WERI-Rb-1 (cell line): ENCODE results near the gene MAL.

Experiments used
- DNase-seq: peaks from one replicate; pipeline ENCODE4 v3.0.0-alpha.2; 2020
- H3K27ac ChIP-seq: fragments of 250-450 bp; sonication (Bioruptor Pico); 2 replicates; pipeline ENCODE4 v1.5.1; 2020; ENCODE audit warnings: mild to moderate bottlenecking, moderate library complexity
- H3K27me3 ChIP-seq: fragments of 250-450 bp; sonication (Bioruptor Pico); 2 replicates; pipeline ENCODE4 v1.5.1; 2021; ENCODE audit warnings: mild to moderate bottlenecking, low read depth, moderate library complexity; ENCODE audit not compliant: insufficient read depth, severe bottlenecking
- H3K36me3 ChIP-seq: fragments of 250-450 bp; sonication (Bioruptor Pico); 2 replicates; pipeline ENCODE4 v1.5.1; 2020; ENCODE audit warnings: mild to moderate bottlenecking, moderate library complexity
- H3K4me3 ChIP-seq: 2 replicates; pipeline ENCODE4 v1.5.1; 2011; ENCODE audit warnings: low read depth, mild to moderate bottlenecking, control low read depth, low read length
- H3K9me3 ChIP-seq: fragments of 250-450 bp; sonication (Bioruptor Pico); 2 replicates; pipeline ENCODE4 v1.5.1; 2021; ENCODE audit warnings: mild to moderate bottlenecking, moderate library complexity; ENCODE audit not compliant: severe bottlenecking
- CTCF ChIP-seq: IDR thresholded peaks from 2 replicates; pipeline ENCODE4 v1.5.1; 2011; ENCODE audit warnings: low read depth, mild to moderate bottlenecking, control low read depth, inconsistent platforms, low read length

MAL gene

DNA sequence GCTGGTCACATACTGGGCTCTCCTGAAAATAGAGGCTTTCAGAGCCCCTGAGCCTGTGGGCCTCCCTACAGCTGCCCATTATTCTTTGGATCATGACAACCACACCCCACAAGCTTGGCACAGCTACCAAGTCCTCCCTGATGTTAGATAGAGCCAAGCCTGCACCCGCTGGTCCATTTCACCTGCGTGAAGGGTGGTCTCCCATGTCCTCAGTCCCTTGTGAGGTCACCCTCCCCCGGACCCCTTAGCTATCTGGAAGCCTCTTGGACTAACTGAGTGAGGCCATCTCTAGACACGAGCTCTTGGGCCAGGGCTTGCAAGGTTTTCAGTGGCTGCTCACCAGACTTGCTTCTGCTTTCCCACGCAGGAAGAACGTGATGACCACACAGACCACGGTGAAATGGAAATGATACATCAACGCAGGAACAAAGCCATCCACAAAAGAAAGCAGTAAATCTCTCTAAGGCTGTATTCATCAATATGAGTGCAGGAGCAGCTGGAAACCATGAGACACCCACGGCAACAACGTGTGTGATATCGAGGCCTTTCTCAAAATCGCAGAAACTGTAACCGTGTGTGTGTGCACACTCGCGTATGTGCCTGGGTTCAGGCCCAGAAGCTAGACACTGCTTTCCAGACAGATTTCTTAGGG is 10.1 kb upstream of the MAL start:
- Histone ChIP-seq H3K27ac (no peak overlapping the region), H3K9me3 (no peaks in the 10 kb centered on the region), H3K4me3 (no peak overlapping the region), H3K36me3 (no peaks in the 10 kb centered on the region), H3K27me3 (no peaks in the 10 kb centered on the region)
- DNase-seq, result no peak
- TF ChIP-seq CTCF, result no peak

DNA sequence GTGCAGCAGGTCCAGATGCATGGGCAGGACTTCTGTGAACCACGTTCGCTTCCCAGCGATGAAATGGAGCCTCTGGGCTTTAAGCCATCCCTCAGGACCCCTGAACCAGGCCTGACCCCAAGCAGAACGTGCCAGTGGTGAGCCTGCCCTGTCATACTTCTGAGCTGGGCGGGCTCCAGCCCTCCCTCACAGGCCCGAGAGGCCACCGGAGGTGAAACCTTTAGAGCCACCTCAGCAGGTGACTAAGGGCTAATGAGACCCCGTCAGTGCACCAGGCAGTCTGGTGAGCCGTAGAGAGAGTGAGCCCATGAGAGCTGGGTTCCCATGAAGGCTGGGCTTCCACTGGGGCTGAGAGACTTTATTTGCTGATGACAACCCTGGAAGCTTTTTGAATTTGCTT is 8.9 kb upstream of the MAL start:
- no peaks in the 10 kb centered on the region for H3K36me3 ChIP-seq
- no peak for DNase-seq

GRCh38 chr2:95017071-95017501 is 8.4 kb upstream of the MAL start:
- TF ChIP-seq CTCF, result no peak
- DNase-seq, result peak; percentile 39

More for the DNA sequence above, 8.9 kb upstream of the MAL start:
- H3K9me3 ChIP-seq, result no peaks in the 10 kb centered on the region
- H3K27ac ChIP-seq, result no peak overlapping the region
- H3K27me3 ChIP-seq, result no peaks in the 10 kb centered on the region
- TF ChIP-seq CTCF, result no peak
- H3K4me3 ChIP-seq, result no peak overlapping the region

DNA sequence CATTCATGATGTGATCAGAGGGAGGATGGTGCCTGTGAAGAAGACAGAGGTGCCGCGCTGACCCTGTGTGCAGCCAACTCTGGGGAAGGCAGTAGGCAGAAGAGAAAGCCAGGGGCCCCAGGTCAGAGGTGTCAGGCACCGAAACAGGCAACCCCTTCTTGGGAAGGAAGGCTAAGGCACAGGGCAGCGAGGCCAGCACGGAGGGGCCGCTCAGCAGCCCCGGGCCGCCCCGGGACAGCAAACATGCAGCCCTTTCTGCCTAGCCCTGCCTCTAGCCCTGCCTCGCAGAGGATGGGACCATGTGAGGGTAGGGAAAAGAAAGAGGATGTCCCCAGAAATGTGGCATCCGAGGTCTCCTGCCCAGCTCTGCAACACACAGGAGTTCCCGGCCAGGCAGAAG is 7.7 kb upstream of the MAL start:
- Histone ChIP-seq H3K4me3 (no peak overlapping the region), H3K36me3 (no peaks in the 10 kb centered on the region), H3K27me3 (no peaks in the 10 kb centered on the region), H3K9me3 (no peaks in the 10 kb centered on the region), H3K27ac (no peak overlapping the region)
- DNase-seq, result no peak
- no peak for TF ChIP-seq CTCF

More at GRCh38 chr2:95017071-95017501, 8.4 kb upstream of the MAL start:
- H3K27me3 ChIP-seq, result no peaks in the 10 kb centered on the region
- no peaks in the 10 kb centered on the region for H3K9me3 ChIP-seq
- H3K27ac ChIP-seq, result no peak overlapping the region
- no peak overlapping the region for H3K4me3 ChIP-seq
- H3K36me3 ChIP-seq, result no peaks in the 10 kb centered on the region

DNA sequence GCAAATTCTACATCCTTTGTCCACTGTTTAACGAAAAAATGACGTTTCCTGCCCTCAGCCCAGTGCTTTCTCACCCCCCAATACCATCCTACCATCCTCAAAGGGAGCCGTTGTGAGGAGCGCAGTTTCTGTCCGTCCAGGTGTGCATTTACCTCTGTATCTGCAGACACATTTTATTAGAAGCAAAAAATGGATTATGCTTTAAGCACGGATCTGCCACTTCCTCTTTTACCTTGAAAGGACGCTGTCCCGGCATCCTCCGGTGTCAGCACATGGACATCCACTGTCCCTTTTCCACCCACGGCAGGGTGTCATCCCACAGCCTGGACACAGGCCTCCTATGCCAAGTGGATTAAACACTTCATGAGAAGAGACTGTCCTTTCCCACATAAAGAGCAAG is 7.2 kb upstream of the MAL start:
- TF ChIP-seq CTCF, result no peak
- no peak overlapping the region for H3K27ac ChIP-seq
- H3K4me3 ChIP-seq, result no peak overlapping the region
- no peaks in the 10 kb centered on the region for H3K9me3 ChIP-seq
- no peak for DNase-seq
- no peaks in the 10 kb centered on the region for H3K27me3 ChIP-seq
- no peaks in the 10 kb centered on the region for H3K36me3 ChIP-seq
